HG03196 (cell line): Measurements from ENCODE around the gene RINT1.
"Not testable (repeated sequence)": the region's sequence is repeated elsewhere in the genome, so short reads cannot be mapped to it uniquely, and the experiment has no call there.

ENCODE experiments used
- ATAC-seq: cut with Tn5 transposase; IDR thresholded peaks from one replicate; pipeline ENCODE4 v1.9.1; 2021; ENCODE audit not compliant: unreplicated experiment

The RINT1 gene

GRCh38 chr7:105531792-105532671, at the start of gene RINT1:
TSS of gene RINT1 (plus strand) at chr7:105532201. CDS start at chr7:105532316, 115 bp downstream.
- ATAC-seq = peak; percentile 94

DNA sequence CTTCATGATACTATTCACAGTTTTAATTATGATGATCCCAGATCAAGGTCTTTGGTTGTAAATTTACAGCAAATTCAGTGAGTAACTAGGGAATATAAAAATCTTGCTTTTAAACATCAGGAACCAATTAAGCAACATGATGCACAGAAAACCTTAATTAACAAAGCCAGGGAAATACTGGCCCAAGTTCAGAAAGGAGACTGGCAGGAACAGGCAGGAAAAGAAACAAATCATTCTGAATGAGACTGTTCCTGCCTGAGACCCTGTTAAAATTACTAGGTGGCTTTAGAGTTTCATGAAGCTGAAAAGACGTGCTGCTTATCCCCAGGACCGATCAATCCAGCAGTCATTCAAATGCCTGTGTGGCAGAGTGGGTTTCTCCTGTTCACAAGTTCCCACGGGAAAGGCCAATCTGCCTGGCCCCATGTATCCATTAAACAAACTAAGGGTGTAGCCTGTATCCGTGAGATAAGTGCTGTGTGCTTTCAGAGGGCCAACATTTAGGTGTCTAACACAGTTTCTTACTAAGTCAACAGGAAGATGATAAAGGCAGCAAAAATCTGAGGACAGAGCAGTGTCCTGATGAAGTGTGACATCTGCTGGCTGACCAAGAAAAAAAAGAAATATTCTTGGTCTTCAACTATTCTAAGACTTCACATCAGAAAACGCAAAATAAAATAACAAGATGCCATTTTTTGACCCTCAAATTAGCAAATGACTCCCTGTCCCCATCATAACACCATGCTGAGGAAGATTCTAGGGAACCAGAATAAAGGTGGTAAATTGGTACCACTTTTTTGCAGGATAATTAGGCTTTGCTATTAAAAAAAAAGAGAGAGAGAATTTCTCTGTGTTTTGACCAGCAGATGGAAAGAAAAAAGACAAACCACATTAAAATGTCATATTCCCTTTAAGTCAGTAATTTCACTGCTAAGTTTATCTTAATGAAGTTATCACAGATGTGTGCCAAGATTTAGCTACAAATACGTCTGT, 44.1 kb upstream of the RINT1 start:
- ATAC-seq = no peak

DNA sequence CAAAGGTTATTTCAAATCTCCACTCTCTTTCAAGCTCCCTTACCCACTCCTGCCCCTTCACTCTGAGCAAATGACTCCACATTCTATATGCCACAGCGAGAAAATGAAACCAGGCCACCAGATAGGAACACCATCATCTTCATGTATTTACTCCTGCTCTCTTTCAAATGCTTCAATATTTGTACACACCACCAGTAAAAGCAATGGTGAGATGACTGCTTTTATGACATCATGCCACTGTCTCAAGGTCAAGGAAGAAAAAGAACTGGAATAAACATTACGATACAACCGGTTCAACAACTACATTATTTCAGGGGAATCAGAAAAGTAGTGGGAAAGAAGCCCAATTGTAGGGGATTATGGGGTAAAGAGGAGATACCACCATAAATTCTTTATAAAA, 42.6 kb upstream of the RINT1 start:
- no peak for ATAC-seq

GRCh38 chr7:105493196-105493922, 38.6 kb upstream of the RINT1 start:
- ATAC-seq = no peak

DNA sequence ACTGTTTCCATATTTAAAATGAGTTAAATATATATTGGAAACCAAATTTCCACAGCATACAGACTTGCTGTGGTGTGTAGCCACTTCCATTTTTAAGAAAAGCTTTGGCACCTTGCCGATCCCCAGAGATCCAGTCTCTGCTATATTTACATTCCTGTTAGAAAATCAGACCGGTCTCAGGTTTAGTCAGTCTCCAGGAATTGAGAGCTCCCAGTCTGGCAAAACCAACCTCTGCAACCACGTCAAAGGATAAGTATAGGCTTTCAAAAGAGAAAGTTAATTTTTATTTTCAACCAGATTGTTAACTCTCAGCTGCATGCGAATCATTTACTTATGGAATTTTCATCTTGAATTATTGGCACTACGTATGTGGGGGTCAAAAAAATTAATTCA, 38.1 kb upstream of the RINT1 start:
- no peak for ATAC-seq

DNA sequence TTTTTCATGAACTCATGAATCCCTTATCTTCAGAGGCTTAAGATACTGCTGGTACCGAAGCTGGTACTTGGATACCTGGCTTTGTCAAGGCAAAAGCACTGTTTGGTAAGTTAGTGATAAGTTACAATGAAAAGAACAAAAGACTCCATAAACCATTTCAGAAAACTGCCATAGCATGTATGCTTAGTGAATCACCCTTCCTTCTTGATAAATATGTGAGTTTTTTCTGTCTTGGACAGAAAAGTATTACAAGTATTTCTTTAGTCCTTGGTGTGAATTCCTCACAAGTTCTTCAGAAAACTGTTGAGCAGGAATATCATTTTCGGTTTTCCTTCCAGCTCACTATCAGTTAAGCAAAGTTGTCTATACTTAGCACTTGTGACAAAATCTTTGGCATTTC, 35.5 kb upstream of the RINT1 start:
- no peak for ATAC-seq

- no peak for ATAC-seq
Measured at GRCh38 chr7:105497016-105497415, 35.0 kb upstream of the RINT1 start.

DNA sequence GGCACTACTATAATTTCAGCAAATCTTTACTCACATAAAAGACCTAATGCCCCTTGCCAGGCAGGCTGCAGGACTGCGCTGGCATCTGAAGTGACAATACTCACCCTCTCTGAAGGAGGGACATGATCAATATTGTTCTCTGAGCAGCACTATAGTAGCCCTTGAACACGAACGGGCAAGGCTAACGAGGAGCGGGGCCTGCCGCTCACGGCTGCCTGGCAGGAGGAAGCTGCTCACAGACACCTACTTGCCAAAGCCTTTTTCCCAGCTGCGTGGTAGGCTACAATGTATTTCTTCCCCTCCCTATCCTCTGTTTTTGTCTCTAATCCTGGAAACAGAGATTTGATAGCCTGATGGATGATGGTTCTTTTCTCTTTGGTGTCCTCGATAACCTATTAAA, 29.8 kb upstream of the RINT1 start:
- no peak for ATAC-seq

DNA sequence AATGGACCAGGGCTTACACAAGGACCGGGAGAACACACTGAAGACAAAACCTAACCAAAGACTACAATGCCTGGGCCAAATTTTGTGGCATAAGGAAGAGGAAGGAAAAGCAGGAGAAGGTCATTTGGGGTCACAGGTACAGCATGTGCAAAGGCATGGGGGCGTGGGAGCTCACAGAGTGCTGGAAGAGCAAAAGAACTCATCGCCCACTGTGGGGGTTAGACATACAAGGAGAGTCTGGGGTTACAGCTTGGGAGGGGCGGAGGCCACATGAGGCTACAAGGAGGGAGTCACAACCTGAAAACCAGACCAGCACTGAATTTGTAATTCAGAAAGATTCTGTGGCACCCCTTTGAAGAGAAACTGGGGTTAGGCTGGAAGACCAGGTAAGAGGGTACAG, 19.6 kb upstream of the RINT1 start:
- no peak for ATAC-seq

- ATAC-seq = no peak
Measured at GRCh38 chr7:105512926-105513526, 19.0 kb upstream of the RINT1 start.

- ATAC-seq = not testable (repeated sequence)
Measured at GRCh38 chr7:105515610-105516009, 16.4 kb upstream of the RINT1 start.

DNA sequence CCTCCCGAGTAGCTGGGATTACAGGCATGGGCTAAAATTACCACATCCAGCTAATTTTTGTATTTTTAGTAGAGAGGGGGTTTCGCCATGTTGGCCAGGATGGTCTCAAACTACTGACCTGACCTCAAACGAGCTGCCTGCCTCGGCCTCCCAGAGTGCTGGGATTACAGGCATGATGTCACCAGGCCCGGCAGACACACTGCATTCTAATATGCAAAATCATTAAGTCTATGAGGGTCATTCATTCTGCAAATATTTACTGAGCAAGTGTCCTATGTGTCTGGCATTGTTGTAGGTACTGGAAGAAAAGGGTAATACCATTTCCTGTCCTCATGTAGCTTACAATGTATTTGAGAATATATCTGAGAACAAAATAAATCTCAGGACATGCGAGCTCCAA, 12.6 kb upstream of the RINT1 start:
- ATAC-seq = no peak

GRCh38 chr7:105520620-105521019, 11.4 kb upstream of the RINT1 start:
- not testable (repeated sequence) for ATAC-seq

GRCh38 chr7:105521027-105521716, 10.8 kb upstream of the RINT1 start:
- peak; percentile 33 for ATAC-seq

- peak; percentile 86 for ATAC-seq
Measured at GRCh38 chr7:105521717-105522463, 10.1 kb upstream of the RINT1 start, which contains the start of gene PUS7. TSS of gene PUS7 (minus strand) at chr7:105522271. CDS start at chr7:105508512, 13,759 bp downstream.

- ATAC-seq = not testable (repeated sequence)
Measured at GRCh38 chr7:105524423-105524822, 7.6 kb upstream of the RINT1 start.

GRCh38 chr7:105524840-105525239, 7.2 kb upstream of the RINT1 start:
- no peak for ATAC-seq

GRCh38 chr7:105527737-105528136, 4.3 kb upstream of the RINT1 start:
- ATAC-seq = not testable (repeated sequence)

DNA sequence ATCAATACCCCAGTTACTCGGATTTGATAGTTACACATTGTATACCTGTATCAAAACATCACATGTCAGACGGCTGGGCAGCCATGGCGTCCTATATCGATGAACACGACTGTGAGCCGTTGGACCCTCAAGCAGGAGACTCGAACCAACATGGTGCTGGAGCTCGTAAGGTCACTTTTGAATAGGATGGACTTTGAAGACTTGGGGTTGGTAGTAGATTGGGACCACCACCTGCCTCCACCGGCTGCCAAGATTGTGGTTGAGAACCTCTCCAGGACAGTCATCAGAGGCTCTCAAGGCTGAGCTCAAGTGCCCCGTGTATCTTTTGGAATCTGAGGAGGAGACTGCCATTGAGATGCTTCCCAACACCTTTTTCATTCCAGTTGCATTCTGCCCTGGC, 1.9 kb upstream of the RINT1 start:
- ATAC-seq = no peak
